HG03575 (cell line): ENCODE results near the gene USP6NL.
"Not testable (repeated sequence)": the region's sequence is repeated elsewhere in the genome, so short reads cannot be mapped to it uniquely, and the experiment has no call there.

Source experiments
- ATAC-seq: cut with Tn5 transposase; IDR thresholded peaks from one replicate; pipeline ENCODE4 v1.9.1; 2021; ENCODE audit not compliant: unreplicated experiment, insufficient number of reproducible peaks, low FRiP score; ENCODE audit errors: extremely low read depth

Gene USP6NL

DNA sequence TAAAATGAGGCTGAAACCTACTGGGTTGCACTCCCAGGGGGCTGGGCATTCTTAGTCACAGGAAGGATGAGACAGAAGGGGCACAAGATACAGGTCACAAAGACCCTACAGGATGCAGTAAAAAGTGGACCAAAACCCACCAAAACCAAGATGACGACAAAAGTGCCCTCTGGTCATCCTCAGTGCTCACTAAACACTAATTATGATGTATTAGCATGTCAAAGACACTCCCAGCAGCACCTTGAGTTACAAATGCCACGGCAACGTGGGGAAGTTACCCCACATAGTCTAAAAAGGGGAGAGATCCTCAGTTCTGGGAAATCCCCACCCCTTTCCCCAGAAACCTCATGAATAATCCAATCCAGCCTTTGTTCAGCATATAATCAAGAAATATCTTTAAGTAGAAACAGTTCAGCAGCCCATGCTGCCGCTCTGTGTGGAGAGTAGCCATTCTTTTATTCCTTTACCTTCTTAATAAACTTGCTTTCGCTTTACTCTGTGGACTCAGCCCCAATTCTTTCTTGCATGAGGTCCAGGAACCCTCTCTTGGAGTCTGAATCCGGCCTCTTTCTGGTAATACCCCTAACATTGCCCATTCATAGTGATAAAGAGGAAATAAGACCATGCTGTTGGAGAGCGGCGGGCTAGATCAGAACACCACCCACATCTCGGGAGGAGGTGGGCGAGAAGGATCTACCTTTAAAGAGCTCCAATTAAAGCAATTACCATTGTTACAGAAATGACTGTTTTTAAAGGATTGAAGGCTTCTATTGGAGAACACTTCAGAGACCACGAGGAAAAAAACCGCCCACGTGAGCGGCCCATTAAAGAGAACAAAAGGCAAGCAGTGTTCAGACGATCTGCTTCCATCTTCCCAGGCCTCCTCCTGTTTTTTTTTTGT, 170.9 kb downstream of the USP6NL start:
- ATAC-seq, result no peak

DNA sequence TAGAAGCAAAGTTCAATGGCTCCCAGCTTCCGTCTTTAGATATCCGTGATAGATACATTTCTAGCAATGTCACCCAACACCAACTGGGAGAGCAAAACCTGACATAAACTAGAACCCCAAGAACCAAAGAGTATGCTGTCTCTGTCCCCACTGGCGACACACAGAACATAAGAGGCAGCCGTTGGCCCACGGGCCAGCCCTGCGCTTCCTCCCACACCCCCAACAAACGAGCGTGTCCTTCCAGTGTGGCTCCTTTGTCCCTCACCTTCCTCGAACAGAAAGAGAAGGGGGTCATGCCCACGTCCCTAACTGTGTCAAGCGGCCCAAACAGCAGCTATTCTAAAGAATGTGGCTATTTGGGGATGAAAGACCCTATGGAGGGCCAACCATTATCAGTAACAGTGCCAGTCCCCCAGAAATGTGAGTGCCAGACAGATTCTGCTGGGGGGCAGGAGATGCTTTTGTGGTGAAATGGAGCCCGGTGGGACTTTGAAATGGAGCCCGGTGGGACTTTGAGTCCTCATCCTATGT, 171.9 kb downstream of the USP6NL start:
- no peak for ATAC-seq

DNA sequence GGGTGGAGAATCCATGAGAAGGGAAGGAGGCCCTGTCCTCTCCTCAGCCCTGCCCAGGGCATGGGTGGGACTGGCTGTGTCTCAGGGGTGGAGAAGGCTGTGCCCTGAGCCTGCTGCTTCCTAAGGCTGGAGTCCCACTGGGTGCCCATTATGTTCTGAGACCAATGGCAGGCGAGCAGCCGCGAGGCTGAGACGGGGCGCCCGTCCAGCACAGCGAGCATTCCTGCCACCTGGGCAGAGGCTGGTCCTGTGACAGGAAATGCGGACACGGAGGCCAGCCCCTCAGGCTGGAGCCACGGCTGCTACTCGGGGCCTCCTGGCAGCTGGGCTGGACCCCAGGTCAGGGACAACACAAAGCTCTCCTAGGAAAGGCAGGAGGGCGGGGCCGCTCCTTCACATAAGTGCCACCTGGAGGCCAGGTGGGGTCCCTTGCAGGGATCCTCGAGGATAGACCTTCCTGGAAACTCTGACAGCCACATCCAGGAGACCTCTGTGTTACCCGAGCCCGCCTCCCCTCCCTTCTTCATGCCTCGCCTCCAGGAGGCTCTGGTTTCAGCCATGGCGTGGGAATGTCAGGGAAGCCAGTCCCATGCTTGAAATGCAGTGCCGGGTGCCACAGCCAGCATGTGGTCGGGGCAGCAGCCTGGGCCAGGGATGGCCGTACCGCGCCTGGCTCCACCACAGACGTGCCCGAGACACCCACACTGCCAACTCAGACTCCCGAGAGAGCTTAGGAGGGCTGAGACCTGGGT, 173.9 kb downstream of the USP6NL start:
- no peak for ATAC-seq

- ATAC-seq, result not testable (repeated sequence)
These were observed 175.0 kb downstream of the USP6NL start for GRCh38 chr10:11436445-11436844.

DNA sequence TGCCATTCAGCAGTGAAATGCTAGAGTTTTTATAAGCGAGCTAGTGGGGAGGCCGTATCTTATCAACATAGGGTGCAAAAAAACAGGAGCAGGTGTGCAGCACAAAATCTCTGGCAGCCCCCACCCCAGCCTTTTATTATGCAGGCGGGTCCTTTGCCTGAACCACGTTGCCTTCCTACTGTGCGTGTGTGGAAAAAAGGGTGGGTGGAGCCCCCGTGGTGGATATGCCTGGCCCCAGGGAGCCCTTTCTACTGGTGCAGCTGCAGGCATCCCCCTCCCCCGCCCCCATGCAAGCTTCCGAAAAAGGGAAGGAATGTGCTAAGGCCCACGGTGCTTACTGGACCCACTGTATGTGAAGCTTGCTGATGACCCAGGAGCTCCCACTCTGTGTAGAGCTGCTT, 175.9 kb downstream of the USP6NL start:
- no peak for ATAC-seq

DNA sequence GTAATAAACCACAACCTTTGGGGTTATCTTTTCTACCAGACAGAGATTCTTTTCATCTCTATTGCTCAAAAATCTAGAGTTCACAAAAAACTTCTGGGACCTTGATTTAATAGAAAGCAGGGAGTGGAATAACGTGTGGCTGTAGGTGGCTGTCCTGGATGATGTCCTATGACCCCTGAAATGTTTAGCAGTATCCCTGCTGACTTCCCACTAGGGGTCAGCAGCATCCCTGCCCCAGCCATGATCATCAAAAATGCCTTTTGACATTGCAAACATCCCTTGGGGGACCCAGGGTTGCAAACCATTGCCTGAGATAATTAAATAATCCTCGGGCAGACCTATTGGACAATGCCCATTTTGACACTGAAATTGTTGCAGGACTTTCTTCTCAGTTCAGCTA, 177.1 kb downstream of the USP6NL start:
- no peak for ATAC-seq

- ATAC-seq, result no peak
These were observed 177.8 kb downstream of the USP6NL start for GRCh38 chr10:11433657-11434056.

- no peak for ATAC-seq
These were observed 180.3 kb downstream of the USP6NL start for GRCh38 chr10:11431216-11431555.

GRCh38 chr10:11430421-11431215, 180.8 kb downstream of the USP6NL start:
- ATAC-seq, result no peak

GRCh38 chr10:11429439-11430052, 181.9 kb downstream of the USP6NL start:
- ATAC-seq, result no peak

- ATAC-seq, result no peak
These were observed 185.8 kb downstream of the USP6NL start for GRCh38 chr10:11425676-11426075.

- no peak for ATAC-seq
These were observed 186.2 kb downstream of the USP6NL start for GRCh38 chr10:11425296-11425610.

DNA sequence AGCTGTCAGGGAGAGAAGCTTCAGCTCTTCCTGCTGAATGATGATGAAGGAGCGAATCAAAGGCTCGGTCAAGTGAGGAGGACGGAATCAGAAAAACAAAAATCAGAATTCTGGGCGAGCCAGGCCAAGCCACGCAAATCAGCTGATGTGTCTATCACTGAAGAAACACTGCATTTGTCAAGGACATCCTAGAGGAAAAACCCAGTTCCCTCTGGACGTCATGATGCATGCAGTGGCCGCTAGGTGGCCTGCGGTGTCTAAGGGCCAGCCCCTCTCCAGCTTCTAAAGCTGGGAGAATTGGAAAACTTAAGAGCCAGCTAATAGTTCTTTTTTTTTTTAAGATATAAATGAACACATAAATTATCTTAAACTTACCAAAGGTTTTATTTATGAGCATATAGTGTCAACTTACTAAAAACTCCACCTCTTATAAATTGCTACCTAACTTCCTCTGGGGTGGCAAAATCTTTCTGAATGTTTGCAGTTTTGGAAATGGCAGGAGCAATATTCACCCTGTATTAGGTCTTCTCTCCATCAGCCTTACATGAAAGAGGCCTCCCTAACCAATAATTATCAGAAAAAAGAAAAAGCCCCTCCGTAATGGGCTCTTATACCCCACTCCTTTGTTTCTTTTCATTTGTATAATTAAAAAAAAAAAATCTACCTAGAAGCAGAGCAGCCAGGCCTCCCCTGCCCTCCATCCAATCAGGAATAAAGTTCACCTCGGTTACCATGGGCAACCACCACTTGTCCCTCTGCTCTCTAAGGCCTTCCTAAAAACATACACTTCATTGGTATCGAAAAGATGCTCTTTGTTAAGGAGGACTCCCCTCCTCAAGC, 186.8 kb downstream of the USP6NL start:
- no peak for ATAC-seq

DNA sequence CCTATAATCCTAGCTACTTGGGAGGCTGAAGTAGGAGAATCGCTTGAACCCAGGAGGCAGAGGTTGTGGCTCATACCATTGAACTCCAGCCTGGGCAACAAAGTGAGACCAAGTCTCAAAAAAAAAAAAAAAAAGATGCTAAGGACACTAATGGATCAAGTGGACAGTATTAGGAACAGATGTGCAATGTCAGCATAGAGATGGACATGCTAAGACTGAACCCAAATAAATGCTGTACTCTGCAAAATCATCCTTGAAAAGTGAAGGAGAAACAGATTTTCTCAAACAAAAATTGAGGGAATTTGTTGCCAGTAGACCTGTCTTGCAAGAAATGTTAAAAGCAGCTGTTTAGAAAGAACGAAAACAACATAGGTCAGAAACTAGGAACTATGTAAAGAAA, 194.5 kb downstream of the USP6NL start:
- no peak for ATAC-seq

GRCh38 chr10:11415095-11415494, 196.4 kb downstream of the USP6NL start:
- no peak for ATAC-seq

GRCh38 chr10:11414314-11415038, 197.0 kb downstream of the USP6NL start:
- ATAC-seq, result no peak

DNA sequence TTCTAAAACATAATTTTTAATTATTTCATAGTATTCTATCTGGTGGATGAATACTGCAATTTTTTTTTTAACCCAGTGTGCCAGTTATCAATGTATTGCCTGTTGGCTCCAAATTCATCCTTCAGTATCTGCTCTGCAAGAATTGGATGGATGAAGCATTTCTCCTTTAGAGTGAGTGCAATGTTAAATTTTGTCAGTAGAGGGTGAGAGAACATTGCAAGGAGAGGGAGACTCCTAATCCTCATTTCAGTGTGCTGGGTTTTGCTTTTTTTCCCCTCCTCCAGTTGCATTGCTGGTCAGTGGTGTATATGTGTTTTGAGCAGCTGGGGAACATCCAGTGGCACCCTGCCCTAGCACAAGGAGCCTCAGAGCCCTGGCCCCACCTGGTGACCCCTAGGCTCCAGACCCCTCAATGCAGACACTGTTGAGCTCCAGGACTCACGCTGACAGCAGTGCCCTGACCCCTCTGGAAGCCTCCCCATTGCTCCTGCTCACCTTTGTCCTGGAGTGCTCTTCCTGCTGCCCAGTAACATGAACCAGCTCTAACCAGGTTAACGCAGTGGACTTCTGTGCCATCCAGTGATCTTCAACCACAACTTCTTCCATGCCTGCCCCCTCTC, 199.4 kb downstream of the USP6NL start:
- ATAC-seq, result no peak
